ENCODE measurements around the gene CATSPERZ.

CATSPERZ gene

GRCh38 chr11:64285885-64286800, 14.0 kb upstream of the CATSPERZ start:
- DNase-seq, result no peak

DNA sequence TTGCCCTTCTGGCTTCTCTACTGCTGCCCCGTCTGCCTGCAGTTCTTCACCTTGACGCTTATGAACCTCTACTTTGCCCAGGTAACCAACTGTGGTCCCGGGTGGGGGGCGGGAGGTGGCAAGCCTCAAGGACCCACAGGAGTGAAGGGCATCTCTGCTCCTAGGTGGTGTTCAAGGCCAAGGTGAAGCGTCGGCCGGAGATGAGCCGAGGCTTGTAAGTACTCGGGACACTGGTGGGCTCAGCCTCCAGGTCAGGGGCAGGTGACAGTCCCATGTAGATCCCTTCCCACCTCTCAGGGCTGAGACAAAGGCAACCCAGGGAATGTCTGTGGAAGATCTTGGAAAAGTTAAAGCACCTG, 13.4 kb upstream of the CATSPERZ start:
- no peak for DNase-seq

- DNase-seq, result no peak
Measured at GRCh38 chr11:64287676-64288352, 12.3 kb upstream of the CATSPERZ start.

- DNase-seq, result no peak
Measured at GRCh38 chr11:64288353-64288750, 11.8 kb upstream of the CATSPERZ start.

- no peak for DNase-seq
Measured at GRCh38 chr11:64289002-64289564, 11.1 kb upstream of the CATSPERZ start.

DNA sequence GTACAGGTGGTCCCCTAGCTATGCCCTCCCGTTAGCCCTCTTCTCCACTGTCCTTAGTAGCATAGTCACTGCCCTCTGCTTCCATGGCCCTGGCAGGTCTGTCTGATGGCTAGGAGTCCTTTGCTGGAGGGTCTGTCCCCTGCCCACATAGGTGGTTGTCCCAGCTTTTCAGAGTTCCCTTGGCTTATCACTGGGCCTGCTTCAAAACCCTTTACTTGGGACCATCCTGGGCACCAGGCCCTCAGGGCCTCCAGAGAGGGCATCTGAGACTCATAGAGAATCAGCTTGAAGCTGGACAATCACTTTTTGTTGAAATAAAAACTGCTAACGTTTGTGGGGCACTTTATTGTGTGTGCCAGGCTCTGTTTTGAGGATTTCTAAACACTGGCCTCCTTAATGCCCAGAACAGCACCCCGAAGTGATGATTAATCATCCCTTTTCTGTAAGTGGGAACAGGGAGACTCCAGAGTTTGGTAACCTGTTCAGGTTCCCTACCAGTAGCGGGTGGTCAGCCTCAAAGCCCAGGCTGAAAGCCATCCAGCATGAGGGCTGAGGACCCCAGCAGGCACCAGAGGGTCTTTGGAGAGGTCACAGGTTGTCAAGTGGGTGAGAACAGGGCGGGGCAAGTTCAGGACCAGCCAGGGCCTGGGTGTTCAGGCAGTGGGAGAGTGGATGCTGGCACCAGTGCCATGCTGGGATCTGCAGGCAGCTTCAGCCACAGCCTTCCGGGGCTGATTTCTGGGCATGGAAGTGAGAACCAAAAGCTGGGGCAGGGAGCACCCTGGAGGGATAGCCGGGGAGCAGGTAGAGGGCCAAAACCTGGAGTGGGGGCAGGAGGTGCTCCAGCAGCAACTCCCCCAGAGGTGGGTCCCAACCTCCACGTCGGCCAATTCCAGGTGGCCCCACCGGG, 9.6 kb upstream of the CATSPERZ start:
- DNase-seq, result no peak

DNA sequence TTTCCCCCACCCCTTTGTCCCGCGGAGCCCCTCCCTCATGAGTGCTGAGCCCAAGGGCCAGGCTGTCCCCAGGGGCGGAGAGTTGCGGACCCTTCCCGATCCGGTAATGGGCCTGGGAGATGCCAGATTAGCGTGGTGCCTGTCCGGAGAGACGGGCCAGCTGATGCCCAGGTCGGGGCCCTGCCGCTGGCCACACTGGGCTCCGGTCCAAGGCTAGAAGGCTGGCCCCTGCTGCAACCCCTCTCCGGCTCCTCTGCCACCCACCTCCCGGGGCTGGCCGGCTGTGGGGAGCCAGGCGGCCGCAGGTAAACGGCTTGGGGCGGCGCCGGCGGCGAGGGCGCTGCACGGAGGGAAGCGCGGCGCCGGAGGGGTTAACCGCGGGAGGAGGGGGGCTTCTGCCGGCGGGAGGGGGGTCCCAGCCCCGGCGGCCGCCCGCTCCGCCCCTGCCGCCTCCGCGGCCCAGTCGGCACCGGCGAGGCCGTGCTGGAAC, 8.9 kb upstream of the CATSPERZ start, which contains the start of gene KCNK4:
Gene KCNK4 (plus strand): TSS at position 41 of the 490 bp plus-strand sequence. CDS start 1,717 bp downstream, outside the sequence.
- DNase-seq, result no peak

- DNase-seq, result no peak
Measured at GRCh38 chr11:64291752-64292459, 8.3 kb upstream of the CATSPERZ start.

DNA sequence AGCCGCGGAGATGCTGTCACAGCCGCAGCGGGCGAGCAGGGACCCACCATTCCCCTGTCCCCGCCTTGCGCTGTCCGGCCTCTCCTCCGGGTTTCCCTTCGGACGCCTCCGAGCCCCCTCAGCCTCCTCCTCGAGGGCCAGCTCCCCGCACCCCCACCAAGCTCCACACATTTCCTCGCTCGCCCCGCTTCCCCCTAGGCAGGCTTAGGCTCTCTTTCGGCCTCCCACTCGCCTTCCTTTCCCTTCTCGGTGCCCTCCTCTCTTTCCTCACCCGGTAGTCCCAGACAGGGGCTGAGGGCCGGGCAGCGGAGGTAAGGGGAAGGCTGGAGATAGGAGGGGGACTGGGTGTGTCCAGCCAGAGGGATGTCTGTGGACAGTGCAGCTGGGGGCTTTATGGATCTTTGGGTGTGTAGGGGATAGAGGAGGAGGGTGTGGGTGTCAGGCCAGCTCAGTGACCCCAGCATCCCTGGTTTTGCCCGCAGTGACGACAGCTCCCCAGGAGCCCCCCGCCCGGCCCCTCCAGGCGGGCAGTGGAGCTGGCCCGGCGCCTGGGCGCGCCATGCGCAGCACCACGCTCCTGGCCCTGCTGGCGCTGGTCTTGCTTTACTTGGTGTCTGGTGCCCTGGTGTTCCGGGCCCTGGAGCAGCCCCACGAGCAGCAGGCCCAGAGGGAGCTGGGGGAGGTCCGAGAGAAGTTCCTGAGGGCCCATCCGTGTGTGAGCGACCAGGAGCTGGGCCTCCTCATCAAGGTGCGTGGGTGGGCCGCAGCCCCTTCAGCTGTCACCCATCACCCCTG, 7.5 kb upstream of the CATSPERZ start:
- DNase-seq, result no peak

DNA sequence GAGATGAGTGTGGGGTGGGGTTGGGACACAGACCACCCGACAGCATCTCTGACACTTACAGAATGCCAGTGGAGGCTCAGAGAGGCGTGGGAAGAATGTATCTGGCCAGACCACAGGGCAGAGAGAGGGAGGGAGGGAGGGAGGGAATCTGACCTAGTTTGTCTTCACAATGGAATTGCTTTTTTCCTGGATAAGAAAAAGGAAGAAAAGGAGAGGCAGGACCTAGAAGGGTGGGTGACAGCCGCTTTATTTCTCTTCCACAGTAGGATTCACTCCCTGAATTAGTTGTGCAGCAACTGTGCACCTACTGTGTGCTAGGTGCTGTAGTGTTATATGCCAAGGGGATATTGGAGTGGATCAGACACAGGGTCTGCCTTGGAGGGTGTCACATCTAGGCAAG, 5.4 kb upstream of the CATSPERZ start:
- no peak for DNase-seq

- no peak for DNase-seq
Measured at GRCh38 chr11:64295760-64296159, 4.4 kb upstream of the CATSPERZ start.

- DNase-seq, result no peak
Measured at GRCh38 chr11:64296236-64296635, 3.9 kb upstream of the CATSPERZ start.

DNA sequence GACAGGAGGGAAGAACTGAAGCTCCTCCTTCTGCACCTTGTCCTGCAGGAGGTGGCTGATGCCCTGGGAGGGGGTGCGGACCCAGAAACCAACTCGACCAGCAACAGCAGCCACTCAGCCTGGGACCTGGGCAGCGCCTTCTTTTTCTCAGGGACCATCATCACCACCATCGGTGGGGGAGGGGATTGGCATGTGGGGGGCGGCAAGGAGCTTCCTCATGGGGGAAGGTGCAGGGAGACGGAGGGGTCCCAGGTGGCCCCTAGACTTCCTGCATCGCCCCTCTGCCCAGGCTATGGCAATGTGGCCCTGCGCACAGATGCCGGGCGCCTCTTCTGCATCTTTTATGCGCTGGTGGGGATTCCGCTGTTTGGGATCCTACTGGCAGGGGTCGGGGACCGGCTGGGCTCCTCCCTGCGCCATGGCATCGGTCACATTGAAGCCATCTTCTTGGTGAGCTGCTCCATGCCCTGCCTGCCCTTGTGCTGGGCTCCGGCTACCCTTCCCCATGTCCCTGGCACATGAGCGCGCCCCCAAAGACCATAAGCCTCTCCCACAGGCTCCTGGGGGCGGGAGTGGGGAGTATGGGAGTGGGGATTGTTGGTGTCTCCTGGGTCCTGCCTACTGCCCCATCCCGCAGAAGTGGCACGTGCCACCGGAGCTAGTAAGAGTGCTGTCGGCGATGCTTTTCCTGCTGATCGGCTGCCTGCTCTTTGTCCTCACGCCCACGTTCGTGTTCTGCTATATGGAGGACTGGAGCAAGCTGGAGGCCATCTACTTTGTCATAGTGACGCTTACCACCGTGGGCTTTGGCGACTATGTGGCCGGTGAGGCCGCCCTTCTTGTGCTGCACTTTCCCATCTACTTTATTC, 3.1 kb upstream of the CATSPERZ start:
- DNase-seq, result no peak

GRCh38 chr11:64297699-64298358, 2.3 kb upstream of the CATSPERZ start:
- DNase-seq, result no peak

DNA sequence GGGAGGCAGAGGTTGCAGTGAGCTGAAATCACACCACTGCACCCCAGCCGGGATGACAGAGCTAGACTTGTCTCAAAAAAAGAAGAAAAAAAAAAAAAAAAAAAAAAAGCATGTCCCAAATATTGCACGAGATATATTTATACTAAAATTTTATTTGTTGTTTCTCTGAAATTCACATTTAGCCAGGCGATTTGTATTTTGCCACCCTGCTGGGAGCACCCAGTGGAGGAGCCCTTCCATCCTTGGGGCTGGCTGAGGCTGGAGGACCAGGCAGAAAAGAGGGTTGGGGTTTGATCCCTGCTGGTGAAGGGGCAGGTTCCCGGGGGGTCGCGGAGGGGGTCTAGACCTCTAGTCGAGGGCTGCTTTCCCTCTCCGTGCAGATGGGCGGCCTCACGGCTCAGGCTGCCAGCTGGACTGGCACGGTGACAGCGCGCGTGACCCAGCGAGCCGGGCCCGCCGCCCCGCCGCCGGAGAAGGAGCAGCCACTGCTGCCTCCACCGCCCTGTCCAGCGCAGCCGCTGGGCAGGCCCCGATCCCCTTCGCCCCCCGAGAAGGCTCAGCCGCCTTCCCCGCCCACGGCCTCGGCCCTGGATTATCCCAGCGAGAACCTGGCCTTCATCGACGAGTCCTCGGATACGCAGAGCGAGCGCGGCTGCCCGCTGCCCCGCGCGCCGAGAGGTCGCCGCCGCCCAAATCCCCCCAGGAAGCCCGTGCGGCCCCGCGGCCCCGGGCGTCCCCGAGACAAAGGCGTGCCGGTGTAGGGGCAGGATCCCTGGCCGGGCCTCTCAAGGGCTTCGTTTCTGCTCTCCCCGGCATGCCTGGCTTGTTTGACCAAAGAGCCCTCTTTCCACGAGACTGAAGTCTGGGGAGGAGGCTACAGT, 952 bp upstream of the CATSPERZ start:
- DNase-seq, result no peak

DNA sequence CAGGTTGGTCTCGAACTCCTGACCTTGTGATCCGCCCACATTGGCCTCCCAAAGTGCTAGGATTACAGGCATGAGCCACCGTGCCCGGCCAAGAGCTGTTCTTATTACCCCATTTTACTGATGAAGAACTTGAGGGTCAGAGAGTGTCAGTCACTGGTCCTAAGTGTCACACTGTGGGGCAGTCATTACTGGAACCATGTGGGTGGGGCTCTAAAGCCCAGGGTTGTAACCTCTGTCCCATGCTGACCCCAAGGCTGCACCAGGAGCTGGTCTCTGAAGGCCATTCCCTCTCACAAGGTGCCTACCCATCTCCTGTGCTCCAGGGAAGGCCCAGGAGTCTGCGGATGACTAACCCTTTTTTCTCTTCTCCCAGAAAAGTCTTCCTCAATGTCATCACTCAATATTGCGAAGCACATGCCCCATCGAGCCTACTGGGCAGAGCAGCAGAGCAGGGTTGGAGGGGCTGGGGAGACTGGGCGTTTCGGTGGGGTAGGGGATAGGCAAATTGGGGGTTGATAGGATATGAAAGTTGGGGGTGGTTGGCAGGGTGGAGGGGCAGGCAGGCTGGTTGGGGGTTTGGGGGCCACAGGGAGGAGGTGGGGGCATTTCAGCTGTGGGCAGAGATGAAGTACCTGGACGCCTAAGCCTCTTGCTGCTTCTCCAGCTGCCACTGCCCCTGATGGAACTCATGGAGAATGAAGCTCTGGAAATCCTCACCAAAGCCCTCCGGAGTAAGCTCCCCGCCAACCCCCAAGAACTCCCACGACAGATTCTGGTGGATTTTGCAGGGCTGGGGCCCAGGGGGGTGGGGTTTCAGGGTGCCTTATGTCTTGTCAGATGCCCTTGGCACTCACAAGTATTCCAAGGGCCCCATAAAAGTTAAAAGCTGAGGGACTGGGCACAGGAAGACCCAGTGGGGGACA, 3.2 kb downstream of the CATSPERZ start:
- no peak for DNase-seq

- DNase-seq, result no peak
Measured at GRCh38 chr11:64304032-64304315, 3.8 kb downstream of the CATSPERZ start.

Data from left hindlimb (tissue), 1 donor.